Measurements from ENCODE around the gene TMEM17.

DNA sequence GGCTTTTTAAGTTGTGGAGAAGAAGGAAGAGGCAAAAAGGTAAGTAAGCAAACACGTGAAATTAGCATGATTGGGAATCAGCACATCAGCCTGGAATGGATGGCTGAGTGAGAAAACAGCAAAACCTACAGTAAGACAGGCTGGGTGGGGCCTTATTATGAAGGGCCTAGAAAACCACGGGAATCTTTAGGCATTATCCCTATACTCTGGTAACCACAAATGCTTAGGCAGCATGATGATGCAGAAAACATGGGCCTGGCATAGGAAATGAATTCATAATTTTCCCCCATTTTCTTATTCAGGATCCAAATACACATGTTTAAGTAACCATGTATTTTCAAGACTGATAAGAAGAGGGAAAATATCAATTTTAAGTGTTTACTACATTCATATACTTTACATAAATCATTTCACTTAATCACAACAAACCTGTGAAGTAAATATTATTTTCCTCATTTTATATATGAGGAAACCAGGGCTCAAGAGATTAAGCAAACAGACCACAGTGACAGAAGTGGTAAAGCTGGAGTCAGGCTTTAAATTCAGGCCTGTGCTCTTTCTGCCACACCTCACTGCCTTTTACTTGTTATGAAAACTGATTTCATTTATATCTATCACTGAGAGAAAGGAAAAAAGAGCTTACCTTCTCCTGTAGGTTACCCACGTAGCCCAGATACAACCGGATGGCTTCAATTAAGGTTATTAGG, 4.0 kb downstream of the TMEM17 start:
- TF ChIP-seq, protein P1, sequence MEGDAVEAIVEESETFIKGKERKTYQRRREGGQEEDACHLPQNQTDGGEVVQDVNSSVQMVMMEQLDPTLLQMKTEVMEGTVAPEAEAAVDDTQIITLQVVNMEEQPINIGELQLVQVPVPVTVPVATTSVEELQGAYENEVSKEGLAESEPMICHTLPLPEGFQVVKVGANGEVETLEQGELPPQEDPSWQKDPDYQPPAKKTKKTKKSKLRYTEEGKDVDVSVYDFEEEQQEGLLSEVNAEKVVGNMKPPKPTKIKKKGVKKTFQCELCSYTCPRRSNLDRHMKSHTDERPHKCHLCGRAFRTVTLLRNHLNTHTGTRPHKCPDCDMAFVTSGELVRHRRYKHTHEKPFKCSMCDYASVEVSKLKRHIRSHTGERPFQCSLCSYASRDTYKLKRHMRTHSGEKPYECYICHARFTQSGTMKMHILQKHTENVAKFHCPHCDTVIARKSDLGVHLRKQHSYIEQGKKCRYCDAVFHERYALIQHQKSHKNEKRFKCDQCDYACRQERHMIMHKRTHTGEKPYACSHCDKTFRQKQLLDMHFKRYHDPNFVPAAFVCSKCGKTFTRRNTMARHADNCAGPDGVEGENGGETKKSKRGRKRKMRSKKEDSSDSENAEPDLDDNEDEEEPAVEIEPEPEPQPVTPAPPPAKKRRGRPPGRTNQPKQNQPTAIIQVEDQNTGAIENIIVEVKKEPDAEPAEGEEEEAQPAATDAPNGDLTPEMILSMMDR (IDR thresholded peaks at IDR 0.05; ENCODE audit: borderline replicate concordance, extremely low read depth, low read length, poor library complexity, severe bottlenecking) = no peak
- no peak for TF ChIP-seq EZH2 (IDR thresholded peaks at IDR 0.05; ENCODE audit: borderline replicate concordance, low read depth, low read length, severe bottlenecking)
